Measurements from ENCODE around the gene MLXIP.

The MLXIP gene

DNA sequence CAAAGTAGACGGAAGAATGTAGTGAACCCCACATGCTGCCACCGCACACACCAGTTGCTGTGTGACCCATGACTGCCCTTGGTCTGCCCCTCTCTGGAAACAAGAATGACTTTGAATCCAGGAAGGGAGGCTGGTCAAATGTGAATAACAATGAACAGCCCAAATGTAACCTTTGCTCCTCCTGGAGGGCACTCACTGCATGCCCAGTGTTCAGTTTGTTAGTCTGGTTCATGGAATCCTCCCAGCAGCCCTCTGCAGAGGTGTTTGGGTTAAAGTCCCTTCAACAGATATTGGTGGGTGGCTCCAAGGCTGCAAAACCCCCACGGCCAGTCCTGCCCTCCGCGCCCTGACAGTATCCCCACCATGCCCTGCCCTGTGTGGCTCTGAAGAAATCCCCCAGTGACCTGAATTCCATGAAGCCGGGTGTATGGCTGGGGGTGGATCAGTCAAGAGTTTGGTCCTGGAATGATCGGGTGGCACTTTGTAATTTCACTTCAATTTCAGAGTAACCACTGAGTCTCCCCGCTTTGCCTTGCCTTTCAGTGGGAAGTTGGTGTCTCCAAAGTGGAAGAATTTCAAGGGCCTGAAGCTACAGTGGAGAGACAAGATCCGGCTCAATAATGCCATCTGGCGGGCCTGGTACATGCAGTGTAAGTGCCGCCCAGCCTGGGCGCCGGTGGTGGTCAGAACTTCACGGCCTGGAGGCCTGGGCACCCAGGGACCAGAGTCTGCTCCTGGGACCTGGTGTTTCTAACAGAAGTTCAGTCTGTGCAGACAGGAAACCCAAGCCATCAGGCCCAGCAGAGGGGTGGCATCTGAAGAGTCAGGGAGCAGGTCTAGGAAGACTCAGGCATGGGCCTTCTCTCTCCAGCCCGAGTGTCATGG lies 48.4 kb downstream of the MLXIP start:
- intact Hi-C loops (cut with DNase I; ENCODE audit: low total_unique reads): loop anchor here (5.0 kb wide), 1 partner anchor 210 kb away; the partner anchor contains the start of gene CFAP251
- DNase-seq: no peak
- no peak overlapping the region for H3K27ac ChIP-seq
- TF ChIP-seq, protein P1, sequence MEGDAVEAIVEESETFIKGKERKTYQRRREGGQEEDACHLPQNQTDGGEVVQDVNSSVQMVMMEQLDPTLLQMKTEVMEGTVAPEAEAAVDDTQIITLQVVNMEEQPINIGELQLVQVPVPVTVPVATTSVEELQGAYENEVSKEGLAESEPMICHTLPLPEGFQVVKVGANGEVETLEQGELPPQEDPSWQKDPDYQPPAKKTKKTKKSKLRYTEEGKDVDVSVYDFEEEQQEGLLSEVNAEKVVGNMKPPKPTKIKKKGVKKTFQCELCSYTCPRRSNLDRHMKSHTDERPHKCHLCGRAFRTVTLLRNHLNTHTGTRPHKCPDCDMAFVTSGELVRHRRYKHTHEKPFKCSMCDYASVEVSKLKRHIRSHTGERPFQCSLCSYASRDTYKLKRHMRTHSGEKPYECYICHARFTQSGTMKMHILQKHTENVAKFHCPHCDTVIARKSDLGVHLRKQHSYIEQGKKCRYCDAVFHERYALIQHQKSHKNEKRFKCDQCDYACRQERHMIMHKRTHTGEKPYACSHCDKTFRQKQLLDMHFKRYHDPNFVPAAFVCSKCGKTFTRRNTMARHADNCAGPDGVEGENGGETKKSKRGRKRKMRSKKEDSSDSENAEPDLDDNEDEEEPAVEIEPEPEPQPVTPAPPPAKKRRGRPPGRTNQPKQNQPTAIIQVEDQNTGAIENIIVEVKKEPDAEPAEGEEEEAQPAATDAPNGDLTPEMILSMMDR (IDR thresholded peaks at IDR 0.05): no peak
- no peaks in the 10 kb centered on the region for H3K9me3 ChIP-seq
- H3K4me1 ChIP-seq: peaks cover 0 to 26% (median 12%) of the 10 kb centered on the region in 4 donors
- no peak overlapping the region for H3K4me3 ChIP-seq
- H3K36me3 ChIP-seq: peaks cover 33 to 52% (median 46%) of the 10 kb centered on the region in 3 donors
- H3K27me3 ChIP-seq: no peaks in the 10 kb centered on the region

- H3K4me3 ChIP-seq: no peak overlapping the region
- intact Hi-C loops (cut with DNase I; ENCODE audit: low total_unique reads): loop anchor here (5.0 kb wide), 1 partner anchor 211 kb away; the partner anchor contains the start of gene CFAP251
- TF ChIP-seq, protein P1 (IDR thresholded peaks at IDR 0.05): no peak
- no peak overlapping the region for H3K27ac ChIP-seq
- H3K36me3 ChIP-seq: peaks cover 42 to 61% (median 55%) of the 10 kb centered on the region in 3 donors
- DNase-seq: no peak
- peaks cover 0 to 20% (median 9%) of the 10 kb centered on the region in 4 donors for H3K4me1 ChIP-seq
- no peaks in the 10 kb centered on the region for H3K9me3 ChIP-seq
- no peaks in the 10 kb centered on the region for H3K27me3 ChIP-seq
Observed at GRCh38 chr12:122127839-122128238, 49.3 kb downstream of the MLXIP start.

DNA sequence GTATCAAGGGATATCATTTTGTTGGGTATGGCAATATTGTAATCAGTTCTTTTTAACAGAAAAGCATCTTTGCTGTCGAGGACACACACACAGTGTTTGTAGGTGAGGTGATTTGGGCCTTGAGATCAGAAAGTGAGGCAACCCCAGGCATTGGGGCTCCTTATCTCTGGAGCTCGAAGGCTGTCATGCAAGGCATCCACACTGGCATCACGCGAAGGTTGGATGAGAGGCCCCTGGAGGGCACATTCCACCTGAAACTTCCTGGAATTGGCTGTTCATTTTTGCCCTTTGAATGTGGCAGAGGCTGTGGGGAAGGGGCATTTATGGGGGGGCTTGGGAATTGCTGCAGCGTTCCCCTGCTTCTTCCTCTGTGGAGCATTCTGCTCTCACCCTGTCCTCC lies 49.9 kb downstream of the MLXIP start:
- H3K4me1 ChIP-seq: peaks cover 0 to 13% (median 5%) of the 10 kb centered on the region in 4 donors
- TF ChIP-seq, protein P1 (IDR thresholded peaks at IDR 0.05): no peak
- H3K9me3 ChIP-seq: no peaks in the 10 kb centered on the region
- peaks cover 49 to 67% (median 61%) of the 10 kb centered on the region in 3 donors for H3K36me3 ChIP-seq
- intact Hi-C loops (cut with DNase I; ENCODE audit: low total_unique reads): loop anchor here (5.0 kb wide), 1 partner anchor 211 kb away; the partner anchor contains the start of gene CFAP251
- no peak for DNase-seq
- H3K27ac ChIP-seq: no peak overlapping the region
- no peaks in the 10 kb centered on the region for H3K27me3 ChIP-seq
- H3K4me3 ChIP-seq: no peak overlapping the region

DNA sequence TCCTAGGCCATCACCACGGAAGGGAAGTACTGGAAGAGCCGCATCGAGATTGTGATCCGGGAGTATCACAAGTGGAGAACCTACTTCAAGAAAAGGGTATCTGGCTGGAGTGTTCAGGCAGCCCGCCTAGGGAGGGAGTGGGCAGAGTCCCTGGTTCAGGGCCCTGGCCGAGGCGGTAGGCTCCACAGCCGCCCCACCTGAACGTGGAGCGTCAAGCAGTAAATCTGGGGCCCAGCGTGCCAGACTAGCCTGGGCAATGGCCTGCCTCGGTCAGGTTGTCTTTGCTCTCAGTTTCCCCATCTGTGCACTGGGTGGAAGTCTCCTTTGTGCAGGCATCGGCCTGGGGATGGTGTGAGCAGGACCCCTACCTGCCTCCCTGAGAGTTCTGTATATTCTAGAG lies 50.6 kb downstream of the MLXIP start:
- intact Hi-C loops (cut with DNase I; ENCODE audit: low total_unique reads): loop anchor here (5.0 kb wide), 1 partner anchor 212 kb away; the partner anchor contains the start of gene CFAP251
- Histone ChIP-seq H3K4me1 (peaks cover 0 to 9% (median 4%) of the 10 kb centered on the region in 4 donors), H3K27ac (no peak overlapping the region), H3K9me3 (no peaks in the 10 kb centered on the region), H3K27me3 (no peaks in the 10 kb centered on the region), H3K4me3 (no peak overlapping the region), H3K36me3 (peaks cover 55 to 74% (median 67%) of the 10 kb centered on the region in 3 donors)
- no peak for DNase-seq
- TF ChIP-seq, protein P1 (IDR thresholded peaks at IDR 0.05): no peak

GRCh38 chr12:122130150-122130549 lies 51.6 kb downstream of the MLXIP start:
- Histone ChIP-seq H3K4me1 (peaks cover 0 to 1% (median under 1%) of the 10 kb centered on the region in 4 donors), H3K4me3 (no peak overlapping the region), H3K27me3 (no peaks in the 10 kb centered on the region), H3K36me3 (peaks cover 63 to 83% (median 77%) of the 10 kb centered on the region in 3 donors), H3K27ac (no peak overlapping the region), H3K9me3 (no peaks in the 10 kb centered on the region)
- intact Hi-C loops (cut with DNase I; ENCODE audit: low total_unique reads): no loop called here
- TF ChIP-seq, protein P1 (IDR thresholded peaks at IDR 0.05): no peak
- no peak for DNase-seq
